HUES48 (cell line): ENCODE data around the gene PITPNC1.

Source experiments
- H3K27ac ChIP-seq: one replicate; pipeline ENCODE4 v1.7.0; 2013; ENCODE audit warnings: low read depth, low read length, inconsistent platforms
- H3K27me3 ChIP-seq: 2 replicates; pipeline ENCODE4 v1.6.1; 2013; ENCODE audit warnings: mild to moderate bottlenecking, low read length; ENCODE audit not compliant: control insufficient read depth, insufficient read depth
- H3K36me3 ChIP-seq: 2 replicates; pipeline ENCODE4 v1.6.1; 2013; ENCODE audit warnings: low read length; ENCODE audit not compliant: control insufficient read depth, insufficient read depth
- H3K4me1 ChIP-seq: 2 replicates; pipeline ENCODE4 v1.6.1; 2013; ENCODE audit warnings: mild to moderate bottlenecking, low read length; ENCODE audit not compliant: control insufficient read depth, insufficient read depth
- H3K4me3 ChIP-seq: 2 replicates; pipeline ENCODE4 v1.5.1; 2013; ENCODE audit warnings: mild to moderate bottlenecking, low read depth, low read length
- H3K9ac ChIP-seq: 2 replicates; pipeline ENCODE4 v1.6.1; 2013; ENCODE audit warnings: mild to moderate bottlenecking, low read depth, low read length, moderate library complexity
- H3K9me3 ChIP-seq: 2 replicates; pipeline ENCODE4 v1.6.1; 2013; ENCODE audit warnings: low read length; ENCODE audit not compliant: control insufficient read depth, insufficient read depth

PITPNC1 gene

DNA sequence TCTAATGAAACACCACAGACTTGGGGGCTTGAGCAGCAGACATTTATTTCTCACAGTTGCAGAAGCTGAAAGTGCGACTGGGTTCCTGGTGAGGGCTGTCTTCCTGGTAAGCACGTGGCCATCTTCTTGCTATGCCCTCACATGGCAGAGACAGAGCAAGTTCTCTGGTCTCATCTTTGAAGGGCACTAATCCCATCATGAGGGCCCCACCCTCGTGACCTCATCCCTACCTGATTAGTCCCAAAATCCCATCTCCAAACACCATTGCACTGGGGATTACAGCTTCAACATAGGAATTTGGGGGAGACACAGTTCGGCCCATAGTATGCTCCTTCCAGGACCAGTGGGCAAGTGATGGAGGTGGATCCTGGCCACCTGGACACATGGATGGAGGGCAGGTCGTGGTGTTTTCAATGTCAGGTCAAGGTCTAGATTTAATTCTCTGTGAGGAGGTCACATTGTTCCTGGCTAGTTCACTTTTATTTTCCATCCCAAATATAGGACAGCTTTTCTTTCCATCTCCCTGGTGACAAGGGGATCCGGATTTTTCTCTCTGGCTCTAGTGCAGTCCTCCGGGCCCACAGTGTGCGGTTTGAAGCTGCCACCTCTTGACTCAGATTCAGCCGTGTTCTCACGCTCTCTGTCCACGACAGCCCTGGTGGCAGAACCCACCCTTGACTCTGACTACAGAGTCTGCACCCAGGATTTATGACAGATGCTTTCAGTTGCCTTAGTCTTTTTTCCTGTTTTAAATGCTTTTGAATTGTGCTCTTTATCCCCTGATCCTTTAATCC is 180.2 kb downstream of the PITPNC1 start:
- H3K4me1 ChIP-seq, result no peaks in the 10 kb centered on the region
- no peak overlapping the region for H3K4me3 ChIP-seq
- no peaks in the 10 kb centered on the region for H3K9me3 ChIP-seq
- no peaks in the 10 kb centered on the region for H3K36me3 ChIP-seq
- H3K9ac ChIP-seq, result no peak overlapping the region
- no peak overlapping the region for H3K27ac ChIP-seq
- no peaks in the 10 kb centered on the region for H3K27me3 ChIP-seq

DNA sequence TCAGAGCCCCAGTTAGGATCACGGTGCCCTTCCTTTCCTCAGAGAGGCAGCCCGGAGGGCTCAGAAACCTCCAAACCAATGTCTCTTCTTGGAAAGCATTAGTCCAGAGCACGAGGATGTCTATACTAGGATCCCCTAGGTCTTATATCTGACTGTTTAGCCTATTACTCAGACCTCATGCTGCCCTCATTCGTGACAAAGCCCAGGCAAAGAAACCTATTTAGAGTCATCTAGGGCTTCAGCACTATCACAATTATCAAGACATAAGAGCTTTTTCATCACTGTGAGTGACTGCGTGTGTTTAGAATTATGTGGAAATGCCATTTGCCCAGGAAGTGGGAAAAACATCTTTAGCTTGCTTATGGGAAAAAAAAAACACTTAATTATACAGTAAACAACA is 180.8 kb downstream of the PITPNC1 start:
- no peaks in the 10 kb centered on the region for H3K27me3 ChIP-seq
- no peaks in the 10 kb centered on the region for H3K9me3 ChIP-seq
- no peak overlapping the region for H3K27ac ChIP-seq
- no peaks in the 10 kb centered on the region for H3K4me1 ChIP-seq
- H3K9ac ChIP-seq, result no peak overlapping the region
- no peaks in the 10 kb centered on the region for H3K36me3 ChIP-seq
- H3K4me3 ChIP-seq, result no peak overlapping the region

DNA sequence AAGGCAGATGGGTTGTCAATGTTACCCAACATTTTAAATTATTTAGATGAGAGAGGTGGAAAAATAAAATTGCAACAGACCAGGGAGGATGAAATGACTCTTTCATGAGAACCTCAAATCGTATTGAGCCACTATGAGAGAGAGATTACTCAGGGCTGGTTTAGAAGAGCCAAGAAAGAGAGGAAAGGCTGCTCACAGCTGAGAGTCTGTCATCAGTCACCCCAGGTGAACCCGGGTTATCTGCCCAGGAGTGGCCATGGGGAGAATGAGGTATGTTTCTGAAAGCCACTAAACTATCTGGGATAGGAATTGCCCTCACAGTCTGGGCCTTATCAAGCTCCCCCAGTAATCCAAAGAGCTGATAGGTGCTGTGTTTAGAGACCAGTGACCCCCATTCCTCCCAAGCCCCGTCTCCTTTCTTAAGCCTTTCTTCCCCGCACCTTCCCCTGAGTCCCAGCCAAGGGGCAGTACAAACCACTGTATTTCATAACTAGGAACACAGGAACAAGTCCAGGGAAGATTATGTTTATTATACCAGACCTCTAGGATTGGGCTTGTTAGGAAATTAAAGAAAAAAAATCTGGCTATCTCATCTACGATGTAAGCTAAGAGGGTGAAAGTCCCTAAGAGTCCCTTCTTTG is 181.8 kb downstream of the PITPNC1 start:
- H3K27ac ChIP-seq, result no peak overlapping the region
- no peak overlapping the region for H3K4me3 ChIP-seq
- H3K27me3 ChIP-seq, result no peaks in the 10 kb centered on the region
- H3K4me1 ChIP-seq, result no peaks in the 10 kb centered on the region
- no peaks in the 10 kb centered on the region for H3K9me3 ChIP-seq
- no peaks in the 10 kb centered on the region for H3K36me3 ChIP-seq
- H3K9ac ChIP-seq, result no peak overlapping the region

DNA sequence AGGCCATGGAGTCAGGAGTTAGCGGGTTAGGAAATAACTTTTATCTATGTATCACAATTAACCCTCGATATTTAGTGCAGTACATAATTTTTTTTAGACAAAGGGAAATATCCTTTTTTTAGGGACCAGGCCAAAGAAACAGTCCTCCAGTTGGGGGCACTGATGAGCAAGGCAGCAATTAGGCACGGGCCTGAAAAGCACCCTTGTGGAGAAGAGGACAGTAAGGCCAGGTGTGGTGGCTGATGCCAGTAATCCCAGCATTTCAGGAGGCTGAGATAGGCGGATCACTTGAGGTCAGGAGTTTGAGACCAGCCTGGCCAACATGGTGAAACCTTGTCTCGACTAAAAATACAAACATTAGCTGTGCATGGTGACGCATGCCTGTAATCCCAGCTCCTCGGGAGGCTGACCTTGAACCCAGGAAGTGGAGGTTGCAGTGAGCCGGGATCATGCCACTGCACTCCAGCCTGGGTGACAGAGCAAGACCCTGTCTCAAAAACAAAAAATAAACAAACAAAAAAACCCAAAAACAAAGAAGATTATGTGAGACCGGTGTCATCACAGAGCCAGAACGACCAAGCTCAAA is 182.4 kb downstream of the PITPNC1 start:
- no peaks in the 10 kb centered on the region for H3K9me3 ChIP-seq
- no peaks in the 10 kb centered on the region for H3K27me3 ChIP-seq
- H3K36me3 ChIP-seq, result no peaks in the 10 kb centered on the region
- no peak overlapping the region for H3K27ac ChIP-seq
- no peak overlapping the region for H3K4me3 ChIP-seq
- H3K9ac ChIP-seq, result no peak overlapping the region
- no peaks in the 10 kb centered on the region for H3K4me1 ChIP-seq

DNA sequence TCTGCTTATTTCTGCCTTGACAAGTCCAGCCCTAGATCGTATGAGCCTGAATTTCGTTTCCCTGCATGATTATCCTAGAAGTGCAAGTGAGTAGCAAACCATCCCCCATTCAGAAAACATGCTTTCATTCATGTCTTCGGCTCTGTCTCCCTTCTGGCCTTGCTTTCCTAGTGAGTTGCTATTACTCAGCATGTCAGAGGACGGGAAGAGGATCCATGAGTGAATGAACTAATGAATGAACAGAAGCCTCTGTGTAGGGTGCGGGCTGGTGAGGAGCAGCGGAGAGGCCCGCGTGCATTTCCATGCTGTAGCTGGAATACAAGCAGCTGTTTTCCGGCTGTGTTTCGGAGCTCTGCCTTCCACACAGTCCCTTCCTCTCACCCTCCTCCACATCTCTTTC is 184.9 kb downstream of the PITPNC1 start:
- H3K27ac ChIP-seq, result no peak overlapping the region
- H3K36me3 ChIP-seq, result no peaks in the 10 kb centered on the region
- no peak overlapping the region for H3K4me3 ChIP-seq
- no peaks in the 10 kb centered on the region for H3K9me3 ChIP-seq
- H3K9ac ChIP-seq, result no peak overlapping the region
- no peaks in the 10 kb centered on the region for H3K4me1 ChIP-seq
- H3K27me3 ChIP-seq, result no peaks in the 10 kb centered on the region

DNA sequence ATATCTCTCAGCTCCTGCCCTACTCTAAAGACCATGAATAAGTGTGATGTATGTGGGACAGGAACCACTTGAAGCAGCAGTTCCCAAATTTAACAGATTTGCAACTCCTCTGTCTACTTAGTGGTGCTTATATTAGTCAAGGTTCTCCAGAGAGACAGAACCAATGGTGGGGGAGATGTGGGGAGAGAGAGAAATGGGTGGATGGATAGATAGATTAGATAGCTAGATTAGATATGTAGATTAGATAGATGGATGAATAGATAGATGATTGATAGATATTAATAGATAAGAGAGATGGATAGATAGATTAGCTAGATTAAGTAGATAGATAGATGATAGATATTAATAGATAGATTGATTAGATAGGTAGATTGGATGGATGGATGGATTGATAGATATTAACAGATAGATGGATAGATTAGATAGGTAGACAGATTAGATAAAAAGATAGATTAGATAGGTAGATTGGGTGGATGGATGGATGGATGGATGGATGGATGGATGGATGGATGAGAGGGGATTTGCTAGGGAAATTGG is 186.7 kb downstream of the PITPNC1 start:
- H3K27ac ChIP-seq, result no peak overlapping the region

DNA sequence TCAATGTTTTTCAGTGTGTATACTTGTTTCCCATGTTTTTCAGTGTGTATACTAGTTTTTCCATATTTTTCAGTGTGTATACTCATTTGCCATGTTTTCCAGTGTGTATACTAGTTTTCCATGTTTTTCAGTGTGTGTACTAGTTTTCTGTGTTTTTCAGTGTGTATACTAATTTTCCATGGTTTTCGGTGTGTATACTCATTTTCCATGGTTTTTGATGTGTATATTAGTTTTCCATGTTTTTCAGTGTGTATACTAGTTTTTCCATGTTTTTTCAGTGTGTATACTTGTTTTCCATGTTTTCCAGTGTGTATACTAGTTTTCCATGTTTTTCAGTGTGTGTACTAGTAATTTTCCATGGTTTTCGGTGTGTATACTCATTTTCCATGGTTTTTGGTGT is 188.0 kb downstream of the PITPNC1 start:
- Histone ChIP-seq H3K4me1 (no peaks in the 10 kb centered on the region), H3K27ac (no peak overlapping the region), H3K9me3 (no peaks in the 10 kb centered on the region), H3K4me3 (no peak overlapping the region), H3K27me3 (no peaks in the 10 kb centered on the region), H3K9ac (no peak overlapping the region), H3K36me3 (no peaks in the 10 kb centered on the region)

More for the DNA sequence above, 186.7 kb downstream of the PITPNC1 start:
- Histone ChIP-seq H3K4me1 (no peaks in the 10 kb centered on the region), H3K4me3 (no peak overlapping the region), H3K36me3 (no peaks in the 10 kb centered on the region), H3K9ac (no peak overlapping the region), H3K27me3 (no peaks in the 10 kb centered on the region), H3K9me3 (no peaks in the 10 kb centered on the region)

DNA sequence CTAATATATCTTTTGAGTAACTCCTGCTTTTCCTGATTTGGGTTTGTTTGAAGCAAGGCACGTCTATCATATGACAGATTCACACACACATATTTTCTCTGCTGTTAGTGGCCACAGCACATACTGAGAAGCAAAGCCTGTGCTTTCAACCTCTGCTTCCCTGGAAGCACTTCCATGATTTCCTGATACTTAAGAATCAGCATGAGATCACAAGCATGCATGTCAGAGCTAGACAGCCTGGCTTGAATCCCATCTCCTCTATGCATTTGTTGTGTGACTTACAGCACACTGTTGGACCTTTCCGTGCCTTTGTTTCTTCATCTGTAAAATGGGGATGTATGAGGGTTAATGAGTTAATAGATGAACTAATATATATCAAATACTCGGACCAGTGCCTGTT is 189.6 kb downstream of the PITPNC1 start:
- no peak overlapping the region for H3K27ac ChIP-seq
- H3K4me3 ChIP-seq, result no peak overlapping the region
- no peaks in the 10 kb centered on the region for H3K4me1 ChIP-seq
- H3K36me3 ChIP-seq, result no peaks in the 10 kb centered on the region
- H3K9me3 ChIP-seq, result no peaks in the 10 kb centered on the region
- no peaks in the 10 kb centered on the region for H3K27me3 ChIP-seq
- H3K9ac ChIP-seq, result no peak overlapping the region

DNA sequence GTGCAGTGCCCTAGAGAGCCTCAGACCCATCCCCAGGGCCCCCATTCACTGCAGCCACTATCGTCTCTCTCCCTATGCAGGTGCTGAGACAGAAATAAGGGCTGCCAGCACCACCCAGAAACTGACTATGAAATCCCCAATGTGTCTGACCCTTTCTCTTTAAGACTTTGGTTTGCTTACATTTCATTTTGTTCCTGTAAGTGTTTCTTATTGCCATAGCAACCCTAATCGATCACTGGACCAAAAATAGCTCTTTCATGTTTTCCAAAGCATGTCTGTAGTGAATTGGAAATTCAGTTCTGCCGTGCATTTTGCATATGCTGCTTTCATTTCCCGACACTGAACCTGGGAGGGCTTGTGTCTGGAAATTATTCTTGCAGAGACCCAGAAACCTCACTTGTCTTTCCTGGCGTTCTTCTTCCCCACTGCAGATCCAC is 192.0 kb downstream of the PITPNC1 start:
- Histone ChIP-seq H3K27me3 (no peaks in the 10 kb centered on the region), H3K27ac (no peak overlapping the region), H3K4me3 (no peak overlapping the region), H3K36me3 (no peaks in the 10 kb centered on the region), H3K9me3 (no peaks in the 10 kb centered on the region), H3K9ac (no peak overlapping the region), H3K4me1 (no peaks in the 10 kb centered on the region)

DNA sequence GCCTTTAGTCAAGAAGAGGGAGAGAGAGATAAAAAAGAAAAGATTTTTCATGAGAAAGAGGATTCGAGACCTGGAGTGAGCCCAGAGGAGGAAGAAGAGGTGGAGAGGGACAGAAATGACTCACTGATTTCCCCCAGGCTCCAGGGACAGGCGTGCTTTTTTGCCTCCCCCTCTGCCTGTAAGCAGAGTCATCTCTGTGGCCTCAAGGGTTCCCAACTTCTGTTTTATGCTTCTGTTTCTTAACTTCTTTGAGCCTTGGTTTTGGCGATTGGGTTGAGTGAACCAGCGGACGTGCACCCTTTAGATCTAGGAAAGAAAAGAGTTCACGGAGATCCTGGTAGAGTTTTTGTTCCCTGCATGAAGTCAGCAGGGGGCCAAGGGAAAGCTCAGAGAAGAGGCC is 192.8 kb downstream of the PITPNC1 start:
- H3K36me3 ChIP-seq, result no peaks in the 10 kb centered on the region
- H3K27me3 ChIP-seq, result no peaks in the 10 kb centered on the region
- no peaks in the 10 kb centered on the region for H3K9me3 ChIP-seq
- H3K4me3 ChIP-seq, result no peak overlapping the region
- no peak overlapping the region for H3K27ac ChIP-seq
- no peaks in the 10 kb centered on the region for H3K4me1 ChIP-seq
- no peak overlapping the region for H3K9ac ChIP-seq

DNA sequence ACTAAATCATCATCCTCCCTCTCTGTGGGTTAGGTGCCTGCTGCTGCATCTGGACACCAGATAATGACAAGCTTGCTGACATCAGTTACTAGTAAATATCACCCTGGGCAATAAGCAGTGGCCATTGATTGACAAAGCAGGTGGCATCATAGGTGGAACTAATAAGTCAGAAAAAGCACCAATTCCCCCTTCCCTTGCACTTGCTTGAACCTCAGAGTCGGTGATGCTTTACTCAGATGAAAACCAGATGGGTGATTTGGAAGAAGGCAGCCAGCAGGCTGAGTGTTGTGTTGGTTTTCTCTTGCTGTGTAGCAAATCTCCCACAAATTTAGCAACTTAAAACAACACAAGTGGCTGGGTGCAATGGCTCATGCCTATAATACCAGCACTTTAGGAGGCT is 193.7 kb downstream of the PITPNC1 start:
- H3K4me1 ChIP-seq, result no peaks in the 10 kb centered on the region
- H3K36me3 ChIP-seq, result no peaks in the 10 kb centered on the region
- no peaks in the 10 kb centered on the region for H3K9me3 ChIP-seq
- no peak overlapping the region for H3K4me3 ChIP-seq
- no peaks in the 10 kb centered on the region for H3K27me3 ChIP-seq
- no peak overlapping the region for H3K27ac ChIP-seq
- H3K9ac ChIP-seq, result no peak overlapping the region
